DND-41 (cell line): ENCODE results near the gene ST7.

Experiments used
- ATAC-seq: fragments of 200-7000 bp; cut with Tn5 transposase; 3 replicates; pipeline ENCODE4 v1.9.1; 2021; ENCODE audit warnings: low read depth; ENCODE audit not compliant: insufficient read depth
- DNase-seq: peaks from one replicate; pipeline ENCODE4 v3.0.0-alpha.2; 2020
- H2AFZ ChIP-seq: 2 replicates; pipeline ENCODE4 v1.6.0; 2012; ENCODE audit warnings: low read depth, low read length
- H3K27ac ChIP-seq: 2 replicates; pipeline ENCODE4 v1.5.1; 2012; ENCODE audit warnings: low read length, inconsistent platforms
- H3K27me3 ChIP-seq: fragments of 200-600 bp; sonication (generic); 2 replicates; pipeline ENCODE4 v1.6.0; 2012; ENCODE audit warnings: low read length, mild to moderate bottlenecking, inconsistent platforms; ENCODE audit not compliant: insufficient read depth, poor library complexity
- H3K36me3 ChIP-seq: 2 replicates; pipeline ENCODE4 v1.5.1; 2012; ENCODE audit warnings: low read length, inconsistent platforms; ENCODE audit not compliant: insufficient read depth
- H3K4me1 ChIP-seq: 2 replicates; pipeline ENCODE4 v1.5.1; 2012; ENCODE audit warnings: mild to moderate bottlenecking, low read length; ENCODE audit not compliant: insufficient read depth
- H3K4me2 ChIP-seq: 2 replicates; pipeline ENCODE4 v1.6.0; 2012; ENCODE audit warnings: mild to moderate bottlenecking, moderate library complexity, low read length, inconsistent platforms; ENCODE audit not compliant: insufficient read depth
- H3K4me3 ChIP-seq, 2 experiments: fragments of 200-600 bp in 1 of 2; shearing (Covaris generic) in 1 of 2; 2 replicates each; pipeline ENCODE4 v1.5.1; 2012 to 2016; ENCODE audit warnings: inconsistent platforms in 2 of 2, low read length in 2 of 2, mild to moderate bottlenecking in 2 of 2, low read depth in 1 of 2, moderate library complexity in 1 of 2
- H3K79me2 ChIP-seq: 2 replicates; pipeline ENCODE4 v1.6.0; 2012; ENCODE audit warnings: low read length, inconsistent platforms; ENCODE audit not compliant: insufficient read depth
- H3K9ac ChIP-seq: 2 replicates; pipeline ENCODE4 v1.6.0; 2012; ENCODE audit warnings: low read depth, mild to moderate bottlenecking, inconsistent platforms, low read length, moderate library complexity
- H3K9me3 ChIP-seq: 2 replicates; pipeline ENCODE4 v1.5.1; 2012; ENCODE audit warnings: low read length, moderate library complexity, mild to moderate bottlenecking, inconsistent platforms; ENCODE audit not compliant: insufficient read depth, severe bottlenecking
- H4K20me1 ChIP-seq: 2 replicates; pipeline ENCODE4 v1.6.0; 2012; ENCODE audit warnings: low read length; ENCODE audit not compliant: insufficient read depth
- EZH2 ChIP-seq: IDR thresholded peaks from 3 replicates; pipeline ENCODE4 v1.6.1; 2012; ENCODE audit warnings: borderline replicate concordance, low read depth, mild to moderate bottlenecking, moderate library complexity, low read length, inconsistent platforms; ENCODE audit not compliant: severe bottlenecking
- TF ChIP-seq, protein P1 (sequence below): IDR thresholded peaks from 2 replicates; pipeline ENCODE4 v1.5.1; 2012; ENCODE audit warnings: borderline replicate concordance, low read length, moderate library complexity, mild to moderate bottlenecking; ENCODE audit not compliant: poor library complexity, severe bottlenecking; ENCODE audit errors: extremely low read depth

The ST7 gene

DNA sequence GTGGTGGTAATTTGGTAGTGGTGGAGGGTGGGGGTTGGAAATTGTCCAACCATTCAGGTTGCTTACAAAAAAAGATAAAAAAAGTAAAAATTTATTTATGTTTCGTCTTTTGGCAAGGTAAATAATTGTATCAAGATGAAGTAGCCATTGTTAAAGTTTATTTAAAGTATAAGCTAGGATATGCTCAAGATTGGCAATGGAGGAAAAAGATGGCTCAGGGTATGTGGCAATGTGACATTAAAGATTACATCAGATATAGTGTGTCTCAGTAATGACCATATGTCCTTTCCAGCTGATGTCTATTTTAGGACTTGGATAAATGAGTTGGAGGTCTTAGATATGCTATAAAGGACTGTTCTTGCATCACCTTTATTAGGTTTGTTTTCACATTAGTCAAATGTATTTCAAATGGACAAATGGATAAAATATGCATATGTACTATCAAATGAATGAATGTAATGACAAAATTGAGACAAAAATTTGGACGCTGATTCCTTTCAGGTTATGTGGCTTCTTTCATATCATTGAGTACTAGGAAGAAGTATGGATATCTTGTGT, 60.9 kb downstream of the ST7 start:
- Histone ChIP-seq H3K36me3 (no peaks in the 10 kb centered on the region), H3K4me2 (no peak overlapping the region), H3K79me2 (no peaks in the 10 kb centered on the region), H3K9ac (no peak overlapping the region), H3K9me3 (no peaks in the 10 kb centered on the region), H3K27ac (no peak overlapping the region), H3K27me3 (peaks cover 28% of the 10 kb centered on the region), H3K4me1 (peaks cover 9% of the 10 kb centered on the region), H2AFZ (no peak overlapping the region), H3K4me3 (no peak overlapping the region), H4K20me1 (no peaks in the 10 kb centered on the region)
- ATAC-seq, result no peak
- no peak for DNase-seq
- TF ChIP-seq EZH2, result no peak
- TF ChIP-seq, protein P1, sequence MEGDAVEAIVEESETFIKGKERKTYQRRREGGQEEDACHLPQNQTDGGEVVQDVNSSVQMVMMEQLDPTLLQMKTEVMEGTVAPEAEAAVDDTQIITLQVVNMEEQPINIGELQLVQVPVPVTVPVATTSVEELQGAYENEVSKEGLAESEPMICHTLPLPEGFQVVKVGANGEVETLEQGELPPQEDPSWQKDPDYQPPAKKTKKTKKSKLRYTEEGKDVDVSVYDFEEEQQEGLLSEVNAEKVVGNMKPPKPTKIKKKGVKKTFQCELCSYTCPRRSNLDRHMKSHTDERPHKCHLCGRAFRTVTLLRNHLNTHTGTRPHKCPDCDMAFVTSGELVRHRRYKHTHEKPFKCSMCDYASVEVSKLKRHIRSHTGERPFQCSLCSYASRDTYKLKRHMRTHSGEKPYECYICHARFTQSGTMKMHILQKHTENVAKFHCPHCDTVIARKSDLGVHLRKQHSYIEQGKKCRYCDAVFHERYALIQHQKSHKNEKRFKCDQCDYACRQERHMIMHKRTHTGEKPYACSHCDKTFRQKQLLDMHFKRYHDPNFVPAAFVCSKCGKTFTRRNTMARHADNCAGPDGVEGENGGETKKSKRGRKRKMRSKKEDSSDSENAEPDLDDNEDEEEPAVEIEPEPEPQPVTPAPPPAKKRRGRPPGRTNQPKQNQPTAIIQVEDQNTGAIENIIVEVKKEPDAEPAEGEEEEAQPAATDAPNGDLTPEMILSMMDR, result no peak

DNA sequence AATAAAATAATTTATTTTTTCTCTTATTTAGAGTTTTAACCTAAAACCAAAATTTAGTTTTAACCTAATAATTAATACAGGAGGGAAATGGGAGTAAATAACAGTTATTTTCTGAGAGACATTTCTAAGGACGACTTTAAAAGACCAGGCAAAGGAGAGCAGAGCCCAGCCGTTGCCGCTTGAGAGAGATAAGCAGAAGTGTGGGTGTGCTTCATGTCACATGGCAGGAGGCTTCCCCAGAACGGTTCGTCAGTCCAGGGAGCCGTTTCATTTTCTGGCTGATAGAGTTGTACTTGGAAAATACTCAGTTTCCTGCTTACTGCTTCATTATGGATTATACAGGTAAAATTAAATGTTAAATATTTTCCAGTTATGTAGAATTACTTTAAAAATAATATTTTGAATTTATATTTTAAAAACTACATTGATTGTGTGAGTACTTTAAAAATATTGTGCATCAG, 61.4 kb downstream of the ST7 start:
- no peak overlapping the region for H3K4me3 ChIP-seq
- no peak overlapping the region for H3K9ac ChIP-seq
- no peak for TF ChIP-seq EZH2
- TF ChIP-seq, protein P1, result no peak
- H3K9me3 ChIP-seq, result no peaks in the 10 kb centered on the region
- no peak overlapping the region for H3K27ac ChIP-seq
- peaks cover 28% of the 10 kb centered on the region for H3K27me3 ChIP-seq
- no peaks in the 10 kb centered on the region for H4K20me1 ChIP-seq
- no peak overlapping the region for H2AFZ ChIP-seq
- no peaks in the 10 kb centered on the region for H3K36me3 ChIP-seq
- DNase-seq (no peak), ATAC-seq (no peak)
- no peaks in the 10 kb centered on the region for H3K79me2 ChIP-seq
- no peak overlapping the region for H3K4me2 ChIP-seq
- H3K4me1 ChIP-seq, result peaks cover 4% of the 10 kb centered on the region; the same call in 1 of the 2 replicates

DNA sequence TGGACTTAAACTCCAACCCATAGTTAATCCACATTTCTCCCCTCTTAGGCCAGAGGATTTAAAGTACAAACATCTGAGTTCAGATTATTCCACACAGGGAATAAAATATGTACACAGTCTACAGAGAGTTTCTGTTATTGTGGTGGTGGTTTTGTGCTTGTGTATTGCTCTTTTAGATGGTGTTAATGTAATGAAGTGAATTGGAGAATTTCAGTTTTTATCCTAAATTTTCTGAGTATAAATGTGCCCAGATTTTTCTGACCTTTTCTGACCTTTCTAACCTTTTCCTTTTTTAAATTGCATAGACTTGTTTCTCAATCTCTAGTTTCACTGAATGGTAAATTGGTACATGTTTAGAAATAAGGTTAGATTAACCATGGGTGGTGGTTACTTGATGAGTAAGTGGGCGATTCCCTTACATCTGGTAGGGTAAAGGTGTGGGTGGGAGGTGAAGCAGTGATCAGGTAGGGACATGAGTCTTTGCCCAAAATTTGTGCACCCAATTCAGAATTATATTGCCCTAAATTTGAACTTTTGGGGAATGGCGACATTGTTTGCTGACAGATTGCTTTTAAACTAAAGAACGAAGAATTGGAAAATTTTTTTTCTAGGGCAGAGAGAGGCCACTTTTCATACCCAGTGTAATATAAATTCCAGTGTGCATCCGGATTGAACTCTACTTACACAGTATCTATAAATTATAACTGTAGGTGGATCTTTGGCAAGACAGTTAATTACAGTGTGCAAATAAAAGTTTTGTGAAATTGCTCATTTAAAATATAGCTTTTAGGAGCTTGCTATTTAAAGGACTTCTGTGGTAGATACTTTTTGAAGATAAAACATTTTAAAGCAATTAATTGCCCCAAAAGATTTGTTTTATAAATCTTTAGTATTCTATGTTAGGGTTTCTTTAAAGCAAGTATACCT, 62.2 kb downstream of the ST7 start:
- Histone ChIP-seq H3K4me1 (no peaks in the 10 kb centered on the region), H3K9ac (no peak overlapping the region), H2AFZ (no peak overlapping the region), H3K79me2 (no peaks in the 10 kb centered on the region), H3K9me3 (no peaks in the 10 kb centered on the region), H3K4me2 (no peak overlapping the region), H3K4me3 (no peak overlapping the region), H3K27me3 (peaks cover 34% of the 10 kb centered on the region), H4K20me1 (no peaks in the 10 kb centered on the region), H3K27ac (no peak overlapping the region), H3K36me3 (no peaks in the 10 kb centered on the region)
- ATAC-seq (no peak), DNase-seq (no peak)
- TF ChIP-seq, protein P1, result no peak
- TF ChIP-seq EZH2, result no peak
